ENCODE data around the gene SMPD2. TPM values are rescaled to one million over a fixed set of nuclear protein-coding genes. Genes with fewer than 3 reads are reported as not detected.

SMPD2 gene
- total RNA-seq, 2 donors from 2014 or later, result 7.6 to 9.8 TPM

DNA sequence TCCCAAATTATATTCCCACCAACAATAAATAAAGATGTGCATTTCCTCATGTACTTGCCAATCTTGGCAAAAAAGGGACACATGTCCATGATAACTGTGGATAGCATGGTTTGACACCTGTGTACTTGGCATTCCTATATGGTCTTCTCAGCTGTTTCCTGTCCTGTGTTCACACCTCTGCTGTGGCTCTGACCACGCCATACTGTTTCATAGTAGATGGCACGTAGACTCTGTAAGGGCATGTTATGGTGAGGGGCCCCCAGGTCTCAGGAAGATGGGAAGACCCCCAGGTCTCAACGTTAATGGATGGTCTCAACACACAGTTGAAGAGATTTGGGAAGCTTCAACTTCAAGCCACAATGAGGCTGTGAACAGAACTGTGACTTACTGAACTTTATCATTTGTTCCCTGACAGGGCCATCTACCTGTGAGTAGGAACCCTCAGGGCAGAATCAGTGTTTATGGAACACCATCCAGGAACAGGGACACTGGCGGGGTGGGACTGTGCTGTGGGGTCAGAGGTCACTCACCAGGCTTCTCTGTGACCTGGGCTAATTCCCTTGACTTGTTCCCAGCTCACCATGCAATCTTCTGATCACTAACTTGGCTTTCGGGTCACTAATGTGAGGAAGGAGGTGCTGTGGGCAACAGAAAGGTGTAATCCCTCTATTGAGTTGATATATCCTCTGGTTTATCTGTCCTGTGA, 30.7 kb downstream of the SMPD2 start:
- DNase-seq (ENCODE audit: low spot score in 2 of 2) (no peak), ATAC-seq (no peak)
- peak overlapping the region in 1 of 2 donors; percentile 71 for H3K27ac Mint-ChIP-seq
- no peaks in the 10 kb centered on the region for H3K9me3 Mint-ChIP-seq
- H3K36me3 Mint-ChIP-seq, result peaks cover 36 to 66% of the 10 kb centered on the region in 2 donors

GRCh38 chr6:109472132-109472995, 31.8 kb downstream of the SMPD2 start:
- peaks cover 40 to 64% of the 10 kb centered on the region in 2 donors for H3K36me3 Mint-ChIP-seq
- peak; percentile 53 to 66 for ATAC-seq

GRCh38 chr6:109473120-109473519, 32.6 kb downstream of the SMPD2 start:
- DNase-seq (ENCODE audit: low spot score in 2 of 2) (no peak), ATAC-seq (no peak)
- Mint-ChIP-seq H3K9me3 (no peaks in the 10 kb centered on the region), H3K27ac (peak overlapping the region; percentile 63 to 71), H3K36me3 (peaks cover 46 to 62% of the 10 kb centered on the region in 2 donors)

More at GRCh38 chr6:109472132-109472995, 31.8 kb downstream of the SMPD2 start:
- no peak for DNase-seq (ENCODE audit: low spot score in 2 of 2)
- Mint-ChIP-seq H3K9me3 (no peaks in the 10 kb centered on the region), H3K27ac (peak overlapping the region; percentile 22 to 71)

DNA sequence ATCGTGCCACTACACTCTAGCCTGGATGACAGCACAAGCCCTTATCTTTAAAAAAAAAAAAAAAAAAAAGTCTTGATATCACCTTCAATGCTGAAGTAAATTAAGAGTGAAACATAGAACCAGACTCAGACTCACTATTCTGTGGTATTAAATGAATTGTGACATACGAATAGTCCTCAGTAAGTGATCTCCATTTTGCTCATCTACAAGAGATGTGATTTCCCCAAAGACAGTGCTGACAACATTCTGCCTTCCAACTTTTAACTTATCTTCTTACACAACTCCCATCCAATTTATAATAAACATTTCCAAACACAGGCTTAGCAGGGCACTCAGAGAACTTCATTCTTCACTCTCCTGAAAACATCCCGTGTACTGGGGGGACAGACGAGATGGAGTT, 34.5 kb downstream of the SMPD2 start:
- DNase-seq (ENCODE audit: low spot score in 2 of 2) (no peak), ATAC-seq (peak; percentile 43 to 80)

GRCh38 chr6:109475625-109476024, 35.1 kb downstream of the SMPD2 start:
- DNase-seq (ENCODE audit: low spot score in 2 of 2), result no peak
- Mint-ChIP-seq H3K27ac (peak overlapping the region; percentile 32 to 60), H3K36me3 (peaks cover 59 to 70% of the 10 kb centered on the region in 2 donors), H3K9me3 (no peaks in the 10 kb centered on the region)
- no peak for ATAC-seq

More for the DNA sequence above, 34.5 kb downstream of the SMPD2 start:
- peaks cover 54 to 67% of the 10 kb centered on the region in 2 donors for H3K36me3 Mint-ChIP-seq
- H3K27ac Mint-ChIP-seq, result peak overlapping the region; percentile 32 to 60
- no peaks in the 10 kb centered on the region for H3K9me3 Mint-ChIP-seq

DNA sequence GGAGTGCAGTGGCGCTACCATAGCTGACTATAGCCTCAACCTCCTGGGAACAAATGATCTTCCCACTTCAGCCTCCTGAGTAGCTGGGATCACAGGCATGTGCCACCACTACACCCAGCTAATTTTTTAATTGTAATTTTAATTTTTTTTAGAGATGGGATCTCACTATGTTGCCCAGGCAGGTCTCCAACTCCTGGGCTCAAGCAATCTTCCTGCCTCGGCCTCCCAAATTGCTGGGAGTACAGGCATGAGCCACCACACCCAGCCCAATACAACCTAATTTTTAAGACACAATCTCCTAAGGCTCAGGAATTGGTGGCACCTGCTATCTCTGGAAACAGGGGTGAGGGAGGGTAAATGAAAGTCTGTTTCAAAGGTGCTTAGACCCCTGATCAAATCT, 36.7 kb downstream of the SMPD2 start:
- Mint-ChIP-seq H3K9me3 (no peaks in the 10 kb centered on the region), H3K27ac (peak overlapping the region in 1 of 2 donors; percentile 83), H3K36me3 (peaks cover 63 to 76% of the 10 kb centered on the region in 2 donors)
- ATAC-seq (no peak), DNase-seq (ENCODE audit: low spot score in 2 of 2) (no peak)

- ATAC-seq (peak in 1 of 2 donors; percentile 22), DNase-seq (ENCODE audit: low spot score in 2 of 2) (no peak)
- Mint-ChIP-seq H3K36me3 (peaks cover 67 to 76% of the 10 kb centered on the region in 2 donors), H3K27ac (peak overlapping the region; percentile 83 to 89), H3K9me3 (no peaks in the 10 kb centered on the region)
Observed at GRCh38 chr6:109477725-109478124, 37.2 kb downstream of the SMPD2 start.

- ATAC-seq, result no peak
- Mint-ChIP-seq H3K36me3 (peaks cover 62 to 71% of the 10 kb centered on the region in 2 donors), H3K27ac (peak overlapping the region; percentile 67 to 83), H3K9me3 (no peaks in the 10 kb centered on the region)
- no peak for DNase-seq (ENCODE audit: low spot score in 2 of 2)
Observed at GRCh38 chr6:109478222-109478805, 37.8 kb downstream of the SMPD2 start.

DNA sequence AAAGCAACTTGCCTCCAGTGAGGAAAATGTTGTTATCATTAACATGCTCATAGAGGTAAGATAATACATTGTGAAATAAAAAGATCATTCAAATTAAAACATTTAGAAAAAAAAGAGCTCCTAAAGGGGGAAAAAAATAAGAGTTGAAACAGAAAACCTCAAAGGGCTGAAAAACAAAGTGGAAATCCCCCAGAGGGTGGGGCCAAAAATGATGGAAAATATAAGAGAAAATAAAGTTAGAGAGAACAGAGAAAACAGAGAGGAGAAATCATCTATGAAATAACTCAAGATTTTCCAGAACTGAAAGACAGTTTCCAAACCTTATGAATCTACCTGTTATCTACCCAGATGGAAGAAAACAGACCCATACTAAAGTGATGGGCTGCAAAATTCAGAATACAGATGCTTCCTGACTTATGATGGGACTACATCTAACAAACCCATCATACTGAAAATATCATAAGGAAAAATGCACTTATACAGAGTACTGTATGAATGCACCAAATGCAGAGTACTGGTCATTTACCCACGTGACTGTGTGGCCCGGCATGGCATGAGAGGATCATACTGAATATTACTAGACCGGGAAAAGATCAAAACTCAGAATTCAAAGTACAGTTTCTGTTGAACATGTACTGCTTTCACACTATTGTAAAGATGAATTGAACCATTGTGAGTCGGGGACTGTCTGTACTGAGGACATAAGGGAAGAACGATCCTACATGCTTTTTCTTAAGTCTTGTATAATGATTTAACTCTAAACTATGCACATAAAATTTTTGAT, 38.5 kb downstream of the SMPD2 start:
- Mint-ChIP-seq H3K27ac (peak overlapping the region; percentile 67 to 83), H3K36me3 (peaks cover 58 to 65% of the 10 kb centered on the region in 2 donors), H3K9me3 (no peaks in the 10 kb centered on the region)
- DNase-seq (ENCODE audit: low spot score in 2 of 2) (no peak), ATAC-seq (peak in 1 of 2 donors; percentile 29)

DNA sequence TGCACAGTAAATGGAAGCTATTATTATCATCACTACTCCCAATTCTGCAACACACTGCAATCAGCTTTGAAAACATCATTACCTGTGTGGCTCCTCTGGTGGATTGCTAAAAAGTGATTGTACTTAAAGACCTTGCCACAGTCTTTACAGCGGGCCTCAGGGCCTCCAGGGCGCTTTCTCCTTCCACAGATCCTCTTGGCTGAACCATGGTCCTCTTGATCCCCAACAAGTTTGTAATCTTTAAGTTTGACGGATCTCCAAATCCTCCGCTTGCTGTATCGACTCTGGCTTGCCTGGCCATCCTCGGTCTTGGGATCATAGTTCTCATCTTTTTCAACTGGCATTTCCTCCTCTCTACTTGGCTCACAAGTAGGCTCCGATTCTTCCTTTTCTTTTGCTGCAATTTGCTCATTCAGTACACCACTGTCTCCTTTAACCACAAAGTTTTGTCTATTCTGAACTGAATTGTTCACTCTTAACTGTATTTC, 40.5 kb downstream of the SMPD2 start:
- Mint-ChIP-seq H3K9me3 (no peaks in the 10 kb centered on the region), H3K27ac (peak overlapping the region in 1 of 2 donors; percentile 83)
- no peak for ATAC-seq

GRCh38 chr6:109482905-109483734, 42.6 kb downstream of the SMPD2 start, which contains the start of gene ZBTB24:
Gene ZBTB24, minus strand, starts transcription at chr6:109483219. Its CDS starts 1,193 bp downstream, at chr6:109482026.
- ATAC-seq (peak; percentile 86 to 89), DNase-seq (ENCODE audit: low spot score in 2 of 2) (peak; percentile 88 to 93)
- H3K27ac Mint-ChIP-seq, result peak within 1 kb of the TSS; percentile 86 to 87
- peaks cover 36 to 39% of the 10 kb centered on the region in 2 donors for H3K36me3 Mint-ChIP-seq
- no peaks in the 10 kb centered on the region for H3K9me3 Mint-ChIP-seq

More for the DNA sequence above, 40.5 kb downstream of the SMPD2 start:
- no peak for DNase-seq (ENCODE audit: low spot score in 2 of 2)
- peaks cover 49% of the 10 kb centered on the region in 2 donors for H3K36me3 Mint-ChIP-seq

DNA sequence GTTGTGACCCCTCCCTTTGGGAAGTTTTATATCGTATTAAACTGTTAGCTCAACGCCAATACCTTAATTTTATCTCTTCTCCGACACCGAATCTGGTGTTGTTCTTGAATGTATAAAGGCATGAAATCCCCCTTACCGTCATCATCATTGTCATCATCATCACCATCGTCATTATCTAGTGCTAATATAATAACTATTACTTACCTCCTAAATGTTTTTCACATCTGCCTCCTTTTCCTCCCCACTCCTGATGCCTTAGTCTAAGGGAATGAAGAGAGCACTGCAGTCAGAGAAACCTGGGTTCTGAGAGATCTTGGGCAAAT, 43.2 kb downstream of the SMPD2 start:
- H3K36me3 Mint-ChIP-seq, result peaks cover 31 to 33% of the 10 kb centered on the region in 2 donors
- H3K27ac Mint-ChIP-seq, result peak overlapping the region in 1 of 2 donors; percentile 72
- ATAC-seq, result no peak
- no peaks in the 10 kb centered on the region for H3K9me3 Mint-ChIP-seq
- DNase-seq (ENCODE audit: low spot score in 2 of 2), result no peak

GRCh38 chr6:109484122-109484521, 43.6 kb downstream of the SMPD2 start:
- ATAC-seq, result no peak

DNA sequence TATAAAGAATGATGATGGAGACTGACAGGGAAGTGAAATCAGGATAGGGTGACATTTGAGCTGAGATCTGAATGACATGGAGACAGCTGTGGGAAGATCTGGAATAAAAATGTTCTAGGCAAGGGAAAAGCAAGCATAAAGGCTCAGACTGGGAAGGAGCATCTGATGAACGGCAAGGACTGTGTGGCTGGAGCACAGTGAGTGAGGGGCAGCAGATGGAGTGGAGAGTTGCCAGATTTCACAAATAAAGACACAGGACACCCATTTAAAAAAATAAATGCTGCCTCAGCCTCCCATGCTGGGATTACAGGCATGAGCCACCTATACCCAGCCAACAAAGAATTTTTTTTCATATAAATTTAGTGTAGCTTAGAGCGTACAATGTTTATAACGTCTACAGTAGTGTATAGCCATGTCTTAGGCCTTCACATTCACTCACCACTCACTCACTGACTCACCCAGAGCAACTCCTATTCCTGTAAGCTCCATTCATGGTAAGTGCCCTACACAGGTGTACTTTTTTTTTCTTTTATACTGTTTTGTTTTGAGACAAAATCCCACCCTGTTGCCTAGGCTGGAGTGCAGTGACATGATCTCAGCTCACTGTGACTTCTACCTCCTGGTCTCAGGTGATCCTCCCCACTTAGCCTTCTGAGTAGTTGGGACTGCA, 44.9 kb downstream of the SMPD2 start:
- H3K36me3 Mint-ChIP-seq, result peaks cover 20% of the 10 kb centered on the region in 2 donors
- ATAC-seq, result no peak

More at GRCh38 chr6:109484122-109484521, 43.6 kb downstream of the SMPD2 start:
- no peak for DNase-seq (ENCODE audit: low spot score in 2 of 2)
- Mint-ChIP-seq H3K9me3 (no peaks in the 10 kb centered on the region), H3K36me3 (peaks cover 27 to 29% of the 10 kb centered on the region in 2 donors), H3K27ac (peak overlapping the region in 1 of 2 donors; percentile 72)

DNA sequence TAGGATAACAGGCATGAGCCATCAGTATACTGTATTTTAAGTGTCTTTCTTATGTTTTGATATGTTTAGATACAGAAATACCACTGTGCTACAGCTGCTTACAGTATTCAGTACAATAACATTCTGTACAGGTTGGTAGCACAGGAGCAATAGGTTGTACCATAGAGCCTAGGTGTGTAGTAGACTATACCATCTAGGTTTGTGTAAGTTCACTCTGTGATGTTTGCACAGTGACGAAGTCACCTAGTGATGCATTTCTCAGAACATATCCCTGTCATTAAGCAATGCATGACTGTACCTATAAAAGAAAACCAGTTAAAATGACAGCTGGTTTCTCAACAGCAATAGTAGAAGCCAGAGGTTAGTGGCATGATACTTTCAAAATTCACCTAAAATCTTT, 45.5 kb downstream of the SMPD2 start:
- no peak for DNase-seq (ENCODE audit: low spot score in 2 of 2)
- no peak for ATAC-seq
- peaks cover 15 to 16% of the 10 kb centered on the region in 2 donors for H3K36me3 Mint-ChIP-seq
- H3K9me3 Mint-ChIP-seq, result no peaks in the 10 kb centered on the region
- no peak overlapping the region for H3K27ac Mint-ChIP-seq

More for the DNA sequence above, 44.9 kb downstream of the SMPD2 start:
- no peak for DNase-seq (ENCODE audit: low spot score in 2 of 2)
- H3K27ac Mint-ChIP-seq, result no peak overlapping the region
- no peaks in the 10 kb centered on the region for H3K9me3 Mint-ChIP-seq

Measured in activated naive CD4-positive, alpha-beta T cell treated with anti-CD3 and anti-CD28 coated beads, Interleukin-2, amount 50 U/mL, for 72 hours (primary cell).